ENCODE results near the gene DYNLRB1.

GRCh38 chr20:34535301-34535840 lies 19.1 kb downstream of the DYNLRB1 start:
- TF ChIP-seq, protein P1, sequence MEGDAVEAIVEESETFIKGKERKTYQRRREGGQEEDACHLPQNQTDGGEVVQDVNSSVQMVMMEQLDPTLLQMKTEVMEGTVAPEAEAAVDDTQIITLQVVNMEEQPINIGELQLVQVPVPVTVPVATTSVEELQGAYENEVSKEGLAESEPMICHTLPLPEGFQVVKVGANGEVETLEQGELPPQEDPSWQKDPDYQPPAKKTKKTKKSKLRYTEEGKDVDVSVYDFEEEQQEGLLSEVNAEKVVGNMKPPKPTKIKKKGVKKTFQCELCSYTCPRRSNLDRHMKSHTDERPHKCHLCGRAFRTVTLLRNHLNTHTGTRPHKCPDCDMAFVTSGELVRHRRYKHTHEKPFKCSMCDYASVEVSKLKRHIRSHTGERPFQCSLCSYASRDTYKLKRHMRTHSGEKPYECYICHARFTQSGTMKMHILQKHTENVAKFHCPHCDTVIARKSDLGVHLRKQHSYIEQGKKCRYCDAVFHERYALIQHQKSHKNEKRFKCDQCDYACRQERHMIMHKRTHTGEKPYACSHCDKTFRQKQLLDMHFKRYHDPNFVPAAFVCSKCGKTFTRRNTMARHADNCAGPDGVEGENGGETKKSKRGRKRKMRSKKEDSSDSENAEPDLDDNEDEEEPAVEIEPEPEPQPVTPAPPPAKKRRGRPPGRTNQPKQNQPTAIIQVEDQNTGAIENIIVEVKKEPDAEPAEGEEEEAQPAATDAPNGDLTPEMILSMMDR (IDR thresholded peaks at IDR 0.05 in 2 of 3, conservative IDR thresholded peaks at IDR 0.05 in 1 of 3; ENCODE audit: control insufficient read depth in 2 of 3, extremely low read depth in 1 of 3, insufficient read depth in 1 of 3, low read depth in 3 of 3, low read length in 3 of 3): no peak
- TF ChIP-seq RAD51 (IDR thresholded peaks at IDR 0.05) (no peak), TCF12 (IDR thresholded peaks at IDR 0.05; ENCODE audit: low read depth, low read length) (no peak), ETV6 (conservative IDR thresholded peaks at IDR 0.05 in 1 of 2, IDR thresholded peaks at IDR 0.05 in 1 of 2; ENCODE audit: borderline replicate concordance in 1 of 2, low read depth in 1 of 2) (no peak), MTA3 (IDR thresholded peaks at IDR 0.05; ENCODE audit: borderline replicate concordance, low read length) (no peak), JUND (IDR thresholded peaks at IDR 0.05; ENCODE audit: low read depth, low read length) (no peak), SMC3 (IDR thresholded peaks at IDR 0.05; ENCODE audit: borderline replicate concordance, low read length) (no peak), POLR2AphosphoS5 (IDR thresholded peaks at IDR 0.05; ENCODE audit: low read length) (no peak), SMARCA5 (IDR thresholded peaks at IDR 0.05) (no peak)
- TF ChIP-seq, protein P2, sequence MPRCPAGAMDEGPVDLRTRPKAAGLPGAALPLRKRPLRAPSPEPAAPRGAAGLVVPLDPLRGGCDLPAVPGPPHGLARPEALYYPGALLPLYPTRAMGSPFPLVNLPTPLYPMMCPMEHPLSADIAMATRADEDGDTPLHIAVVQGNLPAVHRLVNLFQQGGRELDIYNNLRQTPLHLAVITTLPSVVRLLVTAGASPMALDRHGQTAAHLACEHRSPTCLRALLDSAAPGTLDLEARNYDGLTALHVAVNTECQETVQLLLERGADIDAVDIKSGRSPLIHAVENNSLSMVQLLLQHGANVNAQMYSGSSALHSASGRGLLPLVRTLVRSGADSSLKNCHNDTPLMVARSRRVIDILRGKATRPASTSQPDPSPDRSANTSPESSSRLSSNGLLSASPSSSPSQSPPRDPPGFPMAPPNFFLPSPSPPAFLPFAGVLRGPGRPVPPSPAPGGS (IDR thresholded peaks at IDR 0.05; ENCODE audit: borderline replicate concordance, insufficient read depth, low read depth, low read length, poor library complexity, severe bottlenecking): no peak
